ENCODE results near the gene CYB5A.

Gene CYB5A

GRCh38 chr18:74219056-74219455 is 72.7 kb downstream of the CYB5A start:
- in situ Hi-C loops (cut with HindIII; ENCODE audit: low sequenced_read_pairs), result no loop called here

GRCh38 chr18:74217476-74218143 is 74.2 kb downstream of the CYB5A start:
- in situ Hi-C loops (cut with HindIII; ENCODE audit: low sequenced_read_pairs), result no loop called here

DNA sequence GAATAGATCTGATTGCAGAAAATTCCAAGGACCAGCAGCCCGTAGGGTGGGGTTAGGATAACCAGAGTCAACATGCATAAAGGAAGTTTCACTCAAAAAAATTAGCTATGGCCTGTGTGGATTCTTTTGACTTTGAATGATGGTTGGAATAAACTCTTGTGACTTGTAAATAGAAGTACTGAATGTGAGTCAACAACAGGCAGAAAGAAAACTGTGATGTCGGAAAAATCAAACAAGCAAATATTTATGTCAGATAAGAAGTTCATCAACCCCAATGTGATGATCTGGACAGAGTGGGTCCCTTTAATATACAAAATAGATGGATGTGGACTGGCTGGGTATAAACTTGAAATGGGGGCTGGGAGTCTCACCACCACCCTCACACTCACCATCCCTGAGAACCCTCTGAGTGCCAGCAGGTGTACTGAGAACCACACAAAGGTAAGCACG is 75.1 kb downstream of the CYB5A start:
- in situ Hi-C loops (cut with HindIII; ENCODE audit: low sequenced_read_pairs), result no loop called here

- in situ Hi-C loops (cut with HindIII; ENCODE audit: low sequenced_read_pairs), result no loop called here
These were observed 75.9 kb downstream of the CYB5A start for GRCh38 chr18:74215863-74216262.

- in situ Hi-C loops (cut with HindIII; ENCODE audit: low sequenced_read_pairs), result no loop called here
These were observed 78.3 kb downstream of the CYB5A start for GRCh38 chr18:74213429-74213828.

GRCh38 chr18:74204526-74205152 is 87.1 kb downstream of the CYB5A start:
- in situ Hi-C loops (cut with HindIII; ENCODE audit: low sequenced_read_pairs), result no loop called here

DNA sequence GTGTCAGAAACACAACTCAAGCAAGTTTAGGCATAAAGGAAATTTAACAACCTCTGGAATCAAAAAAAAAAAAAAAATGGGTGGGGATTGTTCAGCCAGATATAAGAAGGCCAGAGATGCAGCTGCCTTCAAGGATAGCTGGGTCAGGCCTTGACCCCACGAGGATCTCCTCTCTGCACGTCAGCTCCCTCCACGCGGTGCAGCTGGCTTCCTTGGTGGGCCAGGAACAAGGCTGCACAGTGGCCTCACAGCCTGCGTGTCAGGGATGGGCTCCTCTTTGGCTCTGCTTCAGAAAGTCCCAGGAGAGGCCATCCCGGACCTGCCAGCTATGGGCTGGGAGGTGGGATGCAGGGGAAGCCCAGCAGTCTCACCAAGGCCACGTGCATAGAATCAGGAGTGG is 88.0 kb downstream of the CYB5A start:
- in situ Hi-C loops (cut with HindIII; ENCODE audit: low sequenced_read_pairs), result no loop called here

Data from endothelial cell of hepatic sinusoid (primary cell).